A549 treated with GW870086 at 1 μM for 4 hours (cell line): ENCODE results near the gene FNIP1. TPM values are rescaled to one million over a fixed set of nuclear protein-coding genes. Genes with fewer than 3 reads are reported as not detected.

Experiments used
- total RNA-seq: library from RNA; stranded (reverse); fragments of 200-300 nt; extraction: Qiagen RNA extraction; gene quantifications from 5 replicates; pipeline ENCODE4 v1.2.3, GENCODE V29; 2022; ENCODE audit warnings: low read depth

The FNIP1 gene
- 11.1 to 12.9 TPM (median 12.0 TPM) in 5 replicates for total RNA-seq

GRCh38 chr5:131796793-131797693, at the start of gene FNIP1:
TSS of gene FNIP1 (minus strand) at chr5:131797017. CDS start at chr5:131796921, 96 bp downstream.

GRCh38 chr5:131634996-131635683, 161.7 kb downstream of the FNIP1 start, which contains the start of gene RAPGEF6:
TSS of gene RAPGEF6 (minus strand) at chr5:131635229. CDS start at chr5:131635030, 199 bp downstream.

Other genes with a start within 250 kb of the FNIP1 start
- gene RAPGEF6, start 161.8 kb downstream of the FNIP1 start, total RNA-seq: 6.6 to 10.4 TPM (median 9.2 TPM) in 5 replicates
- not detected in 5 replicates for gene MEIKIN, start 148.6 kb upstream of the FNIP1 start, total RNA-seq
- gene ACSL6, start 214.6 kb upstream of the FNIP1 start, total RNA-seq: 0.06 to 0.15 TPM (median 0.08 TPM) in 3 of 5 replicates, not detected in the others